ENCODE data around the gene EPO. TPM values are rescaled to one million over a fixed set of nuclear protein-coding genes. Genes with fewer than 3 reads are reported as not detected.

The EPO gene
- polyA plus RNA-seq, 2 of the 4 experiments (the other 2 are of a cell fraction): not detected

- TF ChIP-seq FOXS1 (CRISPR knock-in tag; IDR thresholded peaks at IDR 0.05) (no peak), ZNF302 (CRISPR knock-in tag; IDR thresholded peaks at IDR 0.05) (no peak), FOSL2 (IDR thresholded peaks at IDR 0.05) (no peak), FOSL2 (CRISPR knock-in tag; IDR thresholded peaks at IDR 0.05) (no peak), TP53 (CRISPR knock-in tag; IDR thresholded peaks at IDR 0.05) (no peak), HOXA7 (CRISPR knock-in tag; IDR thresholded peaks at IDR 0.05) (no peak)
- H3K27ac ChIP-seq: no peak overlapping the region
- ATAC-seq (no peak), FAIRE-seq (no peak), DNase-seq (ENCODE audit: low read depth in 1 of 2, low spot score in 1 of 2) (no peak)
- H3K4me3 ChIP-seq: no peak overlapping the region
- no peaks in the 10 kb centered on the region for H3K9me3 ChIP-seq
- peaks cover 26% of the 10 kb centered on the region for H3K4me1 ChIP-seq
- ChIA-PET POLR2A (interaction anchor here (1.3 kb wide), 1 partner anchor 11 kb away, joined by 4 read pairs; the partner anchor contains the start of gene GNB2), CTCF (interaction anchor here (0.7 to 6.4 kb wide), 8 partner anchors 9 to 553 kb away, joined by 3 to 54 read pairs (median 4); partner anchors contain the start of genes GIGYF1 and MOSPD3)
- H3K4me2 ChIP-seq: no peak overlapping the region
- WGBS (ENCODE audit: missing lambda C conversion rate): 95% methylated on average over 26 of the region's 37 CpGs
These were observed 36.4 kb upstream of the EPO start for GRCh38 chr7:100683659-100684533.

- ChIA-PET POLR2A (no interaction called here), CTCF (interaction anchor here (0.7 to 6.4 kb wide), 5 partner anchors 8 to 554 kb away, joined by 3 to 54 read pairs (median 6); partner anchors contain the start of gene GIGYF1)
- no peak overlapping the region for H3K27ac ChIP-seq
- ATAC-seq (no peak), FAIRE-seq (no peak), DNase-seq (ENCODE audit: low read depth in 1 of 2, low spot score in 1 of 2) (no peak)
- H3K9me3 ChIP-seq: no peaks in the 10 kb centered on the region
- no peak overlapping the region for H3K4me3 ChIP-seq
- H3K4me1 ChIP-seq: peaks cover 19% of the 10 kb centered on the region
- 91% methylated on average over 14 of the region's 16 CpGs for WGBS (ENCODE audit: missing lambda C conversion rate)
- TF ChIP-seq EP300 (IDR thresholded peaks at IDR 0.05) (no peak), CTCF (IDR thresholded peaks at IDR 0.05) (no peak), E2F6 (IDR thresholded peaks at IDR 0.05; ENCODE audit: borderline replicate concordance, low read depth) (no peak), EHF (CRISPR knock-in tag; IDR thresholded peaks at IDR 0.05) (no peak), CBX2 (IDR thresholded peaks at IDR 0.05; ENCODE audit: borderline replicate concordance, low read depth) (no peak), MAZ (IDR thresholded peaks at IDR 0.05; ENCODE audit: borderline replicate concordance, low read depth, low read length) (no peak), TP53 (CRISPR knock-in tag; IDR thresholded peaks at IDR 0.05) (no peak)
- H3K4me2 ChIP-seq: no peak overlapping the region
These were observed 35.7 kb upstream of the EPO start for GRCh38 chr7:100684534-100685042.

GRCh38 chr7:100685049-100685605, 35.1 kb upstream of the EPO start:
- no peak for ATAC-seq
- Histone ChIP-seq H3K4me1 (peaks cover 14% of the 10 kb centered on the region; the same call in 2 of the 3 replicates), H3K4me3 (no peak overlapping the region), H3K4me2 (no peak overlapping the region), H3K9me3 (no peaks in the 10 kb centered on the region), H3K27ac (no peak overlapping the region)
- 91% methylated on average over 17 of the region's 18 CpGs for WGBS (ENCODE audit: missing lambda C conversion rate)
- ChIA-PET POLR2A (no interaction called here), CTCF (interaction anchor here (0.8 to 4.1 kb wide), 6 partner anchors 8 to 216 kb away, joined by 3 to 54 read pairs (median 6); partner anchors contain the start of gene GIGYF1)
- DNase-seq (ENCODE audit: low read depth in 1 of 2, low spot score in 1 of 2): no peak
- TF ChIP-seq BHLHE40 (IDR thresholded peaks at IDR 0.05; ENCODE audit: low read depth, low read length) (no peak), ESRRA (IDR thresholded peaks at IDR 0.05; ENCODE audit: borderline replicate concordance, low read length) (no peak)
- FAIRE-seq: no peak

GRCh38 chr7:100685631-100686145, 34.6 kb upstream of the EPO start:
- ChIA-PET POLR2A (no interaction called here), CTCF (interaction anchor here (0.8 to 4.1 kb wide), 7 partner anchors 7 to 217 kb away, joined by 3 to 54 read pairs (median 5); partner anchors contain the start of gene GIGYF1)
- no peak for DNase-seq (ENCODE audit: low read depth in 1 of 2, low spot score in 1 of 2)
- H3K27ac ChIP-seq: no peak overlapping the region
- WGBS (ENCODE audit: missing lambda C conversion rate): 85% methylated on average over 10 of the region's 17 CpGs
- no peak for ATAC-seq
- no peak overlapping the region for H3K4me2 ChIP-seq
- peaks cover 8% of the 10 kb centered on the region; the same call in 2 of the 3 replicates for H3K4me1 ChIP-seq
- FAIRE-seq: no peak
- H3K4me3 ChIP-seq: no peak overlapping the region
- H3K9me3 ChIP-seq: no peaks in the 10 kb centered on the region
- TF ChIP-seq CTCF (IDR thresholded peaks at IDR 0.05) (no peak), POLR2A (IDR thresholded peaks at IDR 0.05; ENCODE audit: low read length) (no peak), MYC (IDR thresholded peaks at IDR 0.05; ENCODE audit: borderline replicate concordance, low read length) (no peak), CHD4 (IDR thresholded peaks at IDR 0.05; ENCODE audit: borderline replicate concordance) (no peak), FOSL2 (IDR thresholded peaks at IDR 0.05) (no peak), FOSL2 (CRISPR knock-in tag; IDR thresholded peaks at IDR 0.05) (no peak), HOXB13 (CRISPR knock-in tag; IDR thresholded peaks at IDR 0.05; ENCODE audit: low read depth) (no peak), ELK1 (IDR thresholded peaks at IDR 0.05; ENCODE audit: low read depth, low read length) (no peak), JUNB (IDR thresholded peaks at IDR 0.05) (no peak), GATA3 (IDR thresholded peaks at IDR 0.05; ENCODE audit: borderline replicate concordance) (no peak), RCOR1 (IDR thresholded peaks at IDR 0.05; ENCODE audit: low read depth, low read length) (no peak), HOXA7 (CRISPR knock-in tag; IDR thresholded peaks at IDR 0.05) (no peak)

All from A549 (cell line).